ENCODE data around the gene DLG2.

- TF ChIP-seq CTCF (IDR thresholded peaks at IDR 0.05) (peak in 2 of 4 experiments; percentile 4 to 39), POLR2AphosphoS5 (IDR thresholded peaks at IDR 0.05) (no peak), POLR2A (IDR thresholded peaks at IDR 0.05) (no peak)
These were observed 846.4 kb downstream of the DLG2 start for GRCh38 chr11:84780689-84781293.
